GM18867 (cell line): Measurements from ENCODE around the gene DHX40.
A peak's percentile ranks its signal among the peaks of the same experiment; 100 is the strongest.
"Not testable (repeated sequence)": the region's sequence is repeated elsewhere in the genome, so short reads cannot be mapped to it uniquely, and the experiment has no call there.

Experiments used
- ATAC-seq: cut with Tn5 transposase; IDR thresholded peaks from one replicate; pipeline ENCODE4 v1.9.1; 2021; ENCODE audit warnings: mild to moderate bottlenecking, moderate library complexity; ENCODE audit not compliant: unreplicated experiment

DHX40 gene

DNA sequence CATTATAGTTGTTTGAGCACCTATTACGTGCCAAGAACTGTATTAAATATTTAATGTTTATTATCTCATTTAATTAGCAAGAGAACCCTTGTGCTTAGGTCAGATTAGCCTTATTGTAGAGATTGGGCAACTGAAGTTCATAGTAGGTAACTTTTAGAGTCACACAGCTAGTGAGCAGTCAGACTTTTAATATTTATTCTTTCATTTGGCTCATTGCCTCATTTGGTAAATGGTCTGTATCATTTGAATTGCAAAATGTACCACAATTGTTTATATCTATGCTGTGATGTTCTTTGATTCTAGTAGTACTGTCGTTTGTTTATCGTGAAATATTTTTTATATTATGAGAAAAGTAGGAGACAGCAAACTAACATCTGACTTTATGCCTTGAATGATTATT lies 61.9 kb downstream of the DHX40 start:
- no peak for ATAC-seq

DNA sequence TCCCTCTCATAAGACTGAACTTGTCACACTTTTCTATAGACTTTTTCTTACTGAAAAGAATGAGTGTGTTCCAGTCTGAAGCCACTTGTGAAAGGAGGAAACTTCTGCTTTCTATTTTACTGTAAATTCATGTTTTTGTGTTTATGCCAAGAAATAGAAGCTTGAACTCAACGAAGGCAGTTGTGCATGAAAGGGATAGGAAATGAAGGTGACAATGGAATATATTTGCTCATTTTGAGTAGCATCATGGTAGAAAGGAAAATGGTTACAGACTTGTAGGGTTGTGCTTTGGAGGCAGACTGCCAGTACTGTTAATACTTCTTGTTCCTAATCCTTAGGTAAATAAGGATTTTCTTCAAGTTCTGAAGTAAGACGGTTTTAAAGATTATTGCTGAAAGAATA lies 62.4 kb downstream of the DHX40 start:
- ATAC-seq = no peak

DNA sequence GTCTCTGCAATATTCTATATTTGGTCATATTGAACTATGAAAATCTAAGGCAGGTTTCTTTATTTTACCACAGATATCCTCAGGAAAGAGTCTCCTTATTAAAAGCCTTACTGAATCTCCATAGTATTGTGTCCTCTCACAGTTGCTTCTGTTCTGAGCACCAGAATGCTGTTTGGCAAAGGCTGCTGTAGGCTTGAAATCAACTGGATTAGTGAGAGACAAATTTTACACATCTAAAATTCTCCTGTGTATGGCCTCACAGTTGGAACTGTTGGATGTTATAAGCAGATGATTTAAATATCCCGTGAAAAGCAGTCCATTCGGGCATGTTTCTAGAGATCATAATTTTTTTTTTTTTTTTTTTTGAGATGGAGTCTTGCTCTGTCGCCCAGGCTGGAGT lies 63.8 kb downstream of the DHX40 start:
- no peak for ATAC-seq

DNA sequence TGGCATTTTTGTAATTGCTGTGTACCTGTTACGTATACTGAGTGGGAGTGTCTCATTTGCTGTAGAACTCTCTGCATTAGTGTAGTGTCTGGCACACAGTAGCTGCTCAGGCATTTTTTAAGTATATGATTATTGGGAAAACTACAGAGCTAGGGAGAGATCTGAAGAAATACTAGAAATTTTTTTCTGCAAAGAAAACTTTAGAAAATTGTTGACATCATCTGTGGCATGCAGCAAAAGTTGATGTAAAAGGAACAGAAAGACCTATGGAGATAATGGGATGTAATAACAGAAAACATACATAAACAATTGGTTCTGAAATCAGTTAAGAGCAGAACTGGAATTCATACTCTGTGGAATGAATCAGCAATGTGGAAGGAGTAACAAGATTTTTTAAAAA lies 65.9 kb downstream of the DHX40 start:
- ATAC-seq = no peak

DNA sequence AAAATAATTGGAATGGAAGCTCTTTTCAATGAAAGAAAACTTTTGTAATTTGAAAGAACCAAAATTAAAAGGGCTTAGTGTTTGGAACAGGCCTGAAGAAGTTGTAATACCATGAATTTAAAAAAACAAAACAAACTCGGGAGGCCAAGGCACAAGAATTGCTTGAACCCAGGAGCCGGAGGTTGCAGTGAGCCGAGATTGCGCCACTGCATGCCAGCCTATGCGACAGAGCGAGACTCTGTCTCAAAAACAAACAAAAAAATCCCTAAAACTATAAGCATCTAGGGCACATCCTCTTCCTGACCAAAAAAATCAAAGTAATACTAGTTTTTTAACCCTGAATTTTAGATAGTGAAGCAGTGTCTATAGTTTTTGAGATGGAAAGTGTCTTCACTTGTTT lies 67.0 kb downstream of the DHX40 start:
- ATAC-seq = no peak

DNA sequence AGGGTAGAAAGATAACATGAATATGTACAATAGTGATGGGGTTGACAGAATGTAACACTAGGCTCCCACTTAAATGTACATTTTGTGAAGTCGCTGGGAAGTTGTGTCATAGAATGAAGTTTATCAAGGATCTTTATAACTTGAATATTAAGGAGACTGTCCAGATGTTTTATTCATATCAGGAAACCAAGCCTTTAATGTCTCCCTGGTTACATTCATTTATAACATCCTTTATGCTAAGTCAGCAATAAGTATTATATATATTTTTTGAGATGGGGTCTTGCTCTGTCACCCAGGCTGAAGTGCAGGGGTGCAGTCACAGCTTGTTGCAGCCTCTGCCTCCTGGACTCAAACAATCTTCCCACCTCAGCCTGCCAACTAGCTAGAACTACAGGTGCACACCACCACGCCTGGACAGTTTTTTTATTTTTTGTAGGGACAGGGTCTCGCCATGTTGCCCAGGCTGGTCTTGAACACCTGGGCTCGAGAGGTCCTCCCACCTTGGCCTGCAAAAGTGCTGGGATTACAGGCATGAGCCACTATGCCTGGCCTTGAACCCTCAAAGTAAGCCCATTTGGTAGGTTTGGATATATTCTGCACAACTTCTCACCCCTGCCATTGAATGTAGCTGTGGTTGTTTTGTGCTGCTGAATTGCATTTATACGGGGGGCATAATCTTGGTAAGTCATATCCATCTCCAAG lies 68.4 kb downstream of the DHX40 start:
- no peak for ATAC-seq

DNA sequence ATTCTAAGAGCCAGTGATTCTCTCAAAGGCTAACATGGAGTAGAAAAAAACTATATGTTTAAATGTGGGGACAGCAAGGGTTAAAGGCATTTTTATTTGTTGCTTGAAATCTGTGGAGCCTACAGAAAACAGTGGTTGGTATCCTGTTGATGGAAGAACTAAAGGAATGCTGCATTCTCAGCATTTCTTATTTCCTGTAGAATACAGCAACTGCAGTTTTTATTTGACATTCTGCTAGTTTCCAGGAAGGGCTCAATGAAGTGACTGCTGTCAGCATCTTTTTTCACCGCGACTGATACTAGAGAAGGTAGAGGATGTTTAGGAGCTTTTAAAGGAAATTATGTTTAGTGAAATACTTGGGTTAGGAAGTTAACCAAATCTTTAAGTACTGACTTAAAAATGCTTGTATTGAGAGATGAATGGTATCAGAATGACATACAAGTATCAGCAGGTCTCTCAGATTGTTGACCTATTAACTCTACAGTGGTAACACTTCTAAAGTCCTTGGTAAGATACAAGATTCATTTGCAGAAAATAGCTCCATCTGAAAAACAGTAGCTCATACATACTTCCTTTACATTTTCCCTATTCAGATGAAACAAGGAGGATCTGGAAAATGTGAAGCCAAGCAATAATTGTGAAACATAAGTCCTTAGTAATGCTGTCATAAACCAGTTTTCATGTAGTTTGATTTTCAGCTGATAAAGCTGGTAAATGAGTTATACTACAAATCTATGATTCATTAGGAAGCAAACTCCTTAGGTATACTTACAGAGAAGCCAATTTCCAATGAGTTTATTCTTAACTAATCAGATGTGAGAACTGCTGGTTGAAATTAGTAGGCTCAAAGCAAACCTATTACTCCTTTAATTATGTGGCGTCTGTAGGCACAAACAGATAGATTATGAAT lies 69.5 kb downstream of the DHX40 start:
- no peak for ATAC-seq

DNA sequence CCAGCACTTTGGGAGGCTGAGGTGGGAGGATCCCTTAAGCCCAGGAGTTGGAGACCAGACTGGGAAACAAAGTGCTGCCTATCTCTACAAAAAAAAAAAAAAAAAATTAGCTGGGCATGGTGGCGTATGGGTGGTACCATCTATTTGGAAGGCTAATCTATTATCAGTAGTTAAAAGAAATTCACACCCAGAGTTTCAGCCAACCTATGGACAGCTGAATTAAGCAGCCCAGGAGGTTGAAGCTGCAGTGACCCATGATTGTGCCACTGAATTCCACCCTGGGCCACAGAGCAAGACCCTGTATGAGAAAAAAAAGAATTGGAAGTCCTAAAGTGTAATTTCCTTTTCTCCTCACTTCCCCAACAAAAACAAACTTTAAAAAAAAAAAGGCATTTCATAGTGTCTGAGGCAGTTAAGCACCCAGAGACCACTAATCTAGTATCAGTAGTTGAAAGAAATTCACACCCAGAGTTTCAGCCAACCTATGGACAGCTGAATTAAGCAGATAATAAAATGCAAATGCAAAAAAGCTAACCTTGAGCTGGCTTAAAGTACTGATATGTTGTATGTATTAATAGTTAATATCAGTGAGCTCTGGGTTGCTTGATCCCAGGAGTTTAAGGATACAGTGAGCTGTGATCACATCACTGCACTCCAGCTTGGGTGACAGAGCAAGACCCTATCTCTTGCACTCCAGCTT lies 72.4 kb downstream of the DHX40 start:
- ATAC-seq = no peak

DNA sequence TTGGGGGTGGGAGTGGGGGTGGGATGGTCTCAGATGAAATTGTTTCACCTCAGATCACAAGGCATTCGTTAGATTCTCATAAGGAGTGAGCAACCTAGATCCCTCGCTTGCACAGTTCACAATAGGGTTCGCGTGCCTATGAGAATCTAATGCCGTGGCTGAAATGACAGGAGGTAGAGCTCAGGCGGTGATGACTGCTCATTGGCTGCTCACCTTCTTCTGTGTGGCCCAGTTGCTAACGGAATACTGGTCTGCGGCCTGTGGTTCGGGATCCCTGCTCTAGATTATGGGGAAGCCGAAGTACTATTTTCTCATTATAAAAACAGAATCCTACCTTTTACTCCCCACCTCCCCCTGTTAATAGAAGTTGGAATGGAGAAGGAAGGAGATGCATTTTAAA lies 73.1 kb downstream of the DHX40 start:
- ATAC-seq = no peak

DNA sequence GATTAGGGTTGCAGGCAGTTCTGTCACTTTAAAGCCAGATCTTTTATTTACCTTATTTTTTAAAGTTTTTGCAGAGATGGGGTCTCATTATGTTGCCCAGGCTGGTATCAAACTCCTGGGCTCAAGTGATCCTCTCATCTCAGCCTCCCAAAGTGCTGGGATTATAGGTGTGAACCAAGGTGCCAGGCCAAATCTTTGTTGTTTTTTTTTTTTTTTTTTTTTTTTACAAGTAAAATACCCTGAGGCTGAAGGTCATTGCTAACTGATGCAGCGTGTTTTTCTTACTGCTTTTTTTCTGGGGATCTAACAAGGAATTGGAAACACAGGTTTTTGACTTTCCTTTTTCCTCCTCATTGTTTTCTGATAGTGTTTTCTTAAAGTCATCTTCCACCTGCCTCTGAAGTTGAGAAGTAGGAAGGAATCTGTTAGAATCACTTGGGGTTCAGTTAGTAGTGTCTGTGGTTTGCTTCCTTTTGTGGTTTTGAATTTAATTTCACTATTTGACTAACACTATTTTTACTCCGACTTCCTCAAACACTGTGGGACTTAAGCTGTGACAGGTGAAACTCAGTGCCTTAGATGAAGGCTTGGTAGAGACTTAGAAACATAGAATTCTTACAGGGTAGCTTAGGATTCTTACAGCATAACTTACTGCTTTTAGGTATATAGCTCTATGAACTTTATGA lies 76.5 kb downstream of the DHX40 start:
- ATAC-seq = peak; percentile 91

DNA sequence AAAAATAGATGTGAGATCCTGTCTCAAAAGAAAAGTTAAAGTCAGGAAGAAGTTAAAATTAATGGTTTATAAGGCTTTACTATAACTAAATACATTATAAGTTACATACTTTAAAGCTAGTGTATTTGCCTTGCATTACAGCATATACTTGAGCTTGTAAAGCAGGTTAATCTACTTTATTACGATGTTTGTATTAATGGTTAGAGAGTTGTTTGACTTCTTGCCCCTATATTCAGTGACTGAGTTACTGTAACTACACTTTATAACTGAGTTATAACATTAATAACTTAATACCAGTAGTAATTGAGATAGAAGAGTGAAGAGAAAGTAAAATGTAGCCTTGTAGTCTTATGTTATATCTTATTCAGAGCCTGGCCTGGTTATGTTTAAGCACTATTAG lies 77.2 kb downstream of the DHX40 start:
- ATAC-seq = no peak

DNA sequence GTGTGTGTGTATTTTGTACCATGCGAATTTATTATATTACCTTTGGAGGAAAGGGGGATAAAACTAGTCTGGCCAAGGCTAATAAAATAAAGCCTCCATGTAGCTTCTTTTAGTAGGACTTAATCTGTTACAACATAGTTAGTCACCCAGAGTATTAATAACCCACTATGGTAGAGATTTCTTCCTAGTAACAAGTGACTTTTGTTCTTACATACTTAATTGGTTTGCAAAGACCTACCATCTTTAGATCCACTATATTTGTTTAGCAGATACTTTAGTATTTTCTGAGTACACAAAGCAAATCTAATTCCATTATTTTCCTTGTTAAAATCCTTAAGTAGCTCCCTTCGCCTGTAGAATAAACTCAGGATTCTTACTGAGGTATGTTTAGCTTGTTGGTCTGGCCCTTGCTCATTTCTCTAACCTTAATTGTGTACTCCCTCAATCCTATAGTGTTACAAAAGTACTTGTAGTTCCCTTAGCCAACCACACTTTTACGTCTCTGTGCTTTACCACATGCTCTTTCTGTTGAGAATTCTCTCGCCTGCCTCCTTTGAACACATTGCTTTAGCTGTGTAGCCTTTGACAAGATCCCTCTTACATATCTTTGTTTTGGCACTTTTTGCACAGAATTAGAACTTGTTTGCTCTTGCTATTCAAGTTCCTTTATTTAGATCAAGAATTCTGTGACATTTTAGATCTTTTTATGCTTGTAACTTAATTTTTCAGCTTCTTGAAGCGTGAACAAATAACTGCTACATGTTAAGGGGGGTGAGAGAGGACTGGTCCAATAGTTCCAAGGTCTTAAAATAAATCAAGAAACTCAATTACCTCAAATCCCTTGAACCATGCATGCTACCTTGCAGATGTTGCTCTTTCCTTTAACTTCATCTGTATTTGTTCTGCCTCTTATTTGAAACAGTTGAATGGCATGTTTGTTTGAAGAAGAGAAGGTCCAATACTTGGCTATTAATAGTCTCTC lies 78.0 kb downstream of the DHX40 start:
- ATAC-seq = no peak

DNA sequence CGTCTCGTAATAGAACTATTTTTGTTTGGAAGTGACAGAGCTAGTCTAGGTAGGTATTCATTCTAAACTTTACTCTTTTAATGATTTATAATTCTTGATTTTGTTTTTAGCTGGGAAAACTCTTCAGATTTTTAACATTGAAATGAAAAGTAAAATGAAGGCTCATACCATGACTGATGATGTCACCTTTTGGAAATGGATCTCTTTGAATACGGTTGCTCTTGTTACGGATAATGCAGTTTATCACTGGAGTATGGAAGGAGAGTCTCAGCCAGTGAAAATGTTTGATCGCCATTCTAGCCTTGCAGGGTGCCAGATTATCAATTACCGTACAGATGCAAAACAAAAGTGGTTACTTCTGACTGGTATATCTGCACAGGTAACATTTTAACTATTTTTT lies 81.9 kb downstream of the DHX40 start:
- ATAC-seq = no peak

DNA sequence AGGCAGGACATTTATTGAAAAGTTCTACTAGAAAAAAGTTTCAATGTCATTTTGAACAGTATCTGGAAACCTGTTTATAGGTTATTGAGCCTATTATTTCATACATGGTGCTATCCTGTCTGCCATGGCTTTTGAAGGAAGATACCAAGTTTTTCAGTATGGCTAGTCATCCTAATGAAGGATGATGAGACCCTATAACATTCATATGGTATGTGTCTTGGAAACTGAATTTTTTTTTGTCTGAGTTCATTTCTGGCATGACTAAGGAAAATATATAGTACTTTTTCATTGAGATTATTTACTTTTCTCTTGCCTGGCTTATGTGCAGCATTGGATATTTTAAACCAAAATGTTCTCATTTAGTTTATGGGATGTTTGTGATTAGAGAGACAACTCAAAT lies 84.5 kb downstream of the DHX40 start:
- no peak for ATAC-seq

DNA sequence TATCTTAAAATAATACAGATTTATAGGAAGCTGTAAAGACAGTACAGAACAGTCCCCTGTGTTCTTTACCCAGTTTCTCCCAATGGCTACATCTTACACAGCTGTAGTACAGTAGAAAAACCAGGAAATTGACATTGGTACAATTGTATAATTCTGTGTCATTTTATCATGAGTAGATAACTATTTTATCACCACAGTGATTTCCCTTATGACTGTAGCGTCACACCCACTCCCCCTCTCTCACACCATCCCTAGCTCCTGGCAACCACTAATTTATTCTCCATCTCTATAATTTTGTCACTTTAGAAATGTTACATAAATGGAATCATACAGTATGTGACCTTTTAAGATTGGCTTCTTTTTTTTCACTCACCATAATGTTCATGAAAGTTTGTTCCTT lies 85.2 kb downstream of the DHX40 start:
- no peak for ATAC-seq

DNA sequence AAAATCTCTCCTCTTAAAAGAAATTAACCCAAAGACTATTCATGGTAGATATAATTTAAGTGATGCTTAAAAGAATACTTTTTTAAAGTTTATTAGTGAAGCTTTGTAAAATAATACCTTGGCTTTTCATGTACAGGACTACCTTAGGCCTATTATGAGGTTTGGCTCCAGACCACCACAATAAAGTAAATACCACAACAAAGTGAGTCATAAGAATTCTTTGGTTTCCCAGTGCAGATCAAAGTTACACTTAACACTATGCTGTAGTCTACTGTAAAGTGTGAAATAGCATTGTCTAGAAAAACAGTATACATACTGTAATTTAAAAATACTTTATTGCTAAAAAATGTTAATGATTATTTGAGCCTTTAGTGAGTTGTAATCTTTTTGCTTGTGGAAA lies 85.9 kb downstream of the DHX40 start:
- ATAC-seq = no peak

DNA sequence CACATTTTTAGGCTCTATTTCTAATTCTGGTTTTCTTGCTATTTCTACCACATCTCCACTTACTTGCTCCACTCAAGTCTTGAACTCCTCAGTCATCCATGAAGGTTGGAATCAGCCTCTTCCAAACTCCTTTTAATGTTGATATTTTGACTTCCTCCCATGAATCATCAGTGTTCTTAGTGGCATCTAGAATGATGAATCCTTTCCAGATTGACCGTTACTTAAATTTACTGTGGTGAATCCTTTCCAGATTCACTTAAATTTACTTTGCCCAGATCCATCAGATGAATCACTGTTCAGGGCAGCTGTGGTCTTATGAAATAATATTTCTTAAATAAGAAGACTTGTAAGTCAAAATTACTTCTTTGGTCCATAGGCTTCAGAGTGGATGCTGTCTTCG lies 86.7 kb downstream of the DHX40 start:
- no peak for ATAC-seq

DNA sequence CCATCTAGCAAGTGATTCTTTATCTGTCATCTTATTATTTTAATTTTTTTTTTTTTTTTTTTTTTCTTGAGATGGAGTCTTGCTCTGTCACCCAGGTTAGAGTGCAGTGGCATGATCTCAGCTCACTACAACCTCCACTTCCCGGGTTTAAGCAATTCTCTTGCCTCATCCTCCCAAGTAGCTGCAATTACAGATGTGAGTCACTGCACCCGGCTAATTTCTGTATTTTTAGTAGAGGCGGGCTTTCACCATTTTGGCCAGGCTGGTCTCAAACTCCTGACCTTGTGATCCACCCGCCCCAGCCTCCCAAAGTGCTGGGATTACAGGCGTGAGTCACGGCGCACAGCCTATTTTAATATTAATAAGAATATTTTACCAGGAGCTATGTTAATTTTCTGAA lies 91.2 kb downstream of the DHX40 start:
- ATAC-seq = not testable (repeated sequence)
